Vagina (tissue), 2 donors: Measurements from ENCODE around the gene VPS33A.

Experiments used
- CTCF ChIP-seq, 3 experiments: fragments of 450-650 bp in 2 of 3; fragments of 200-600 bp in 1 of 3; sonication (generic) in 1 of 3; IDR thresholded peaks; one replicate each; pipeline ENCODE4 v1.5.1; 2017 to 2019; ENCODE audit warnings: antibody characterized with exemption in 3 of 3, mild to moderate bottlenecking in 2 of 3, moderate library complexity in 2 of 3
- POLR2A ChIP-seq, 2 donors: fragments of 450-650 bp; IDR thresholded peaks; one replicate each; pipeline ENCODE4 v1.6.1; 2017; ENCODE audit warnings: antibody characterized with exemption in 2 of 2, mild to moderate bottlenecking in 2 of 2, moderate library complexity in 2 of 2

- no peak for TF ChIP-seq CTCF (IDR thresholded peaks at IDR 0.05)
- no peak for TF ChIP-seq POLR2A (IDR thresholded peaks at IDR 0.05)
These were observed 65.6 kb downstream of the VPS33A start for GRCh38 chr12:122200541-122201175.
